HepG2 (cell line): ENCODE data around the gene EBF3.

Experiments
- CHD4 ChIP-seq: fragments of 200-600 bp; sonication (generic); IDR thresholded peaks from 2 replicates; pipeline ENCODE4 v1.7.0; 2017; ENCODE audit warnings: mild to moderate bottlenecking, low read length, borderline replicate concordance
- EZH2 ChIP-seq: conservative IDR thresholded peaks from 2 replicates; pipeline ENCODE4 v1.6.1; 2012; ENCODE audit warnings: mild to moderate bottlenecking, low read depth, low read length, moderate library complexity
- JUND ChIP-seq: sonication (generic); formaldehyde crosslinking; IDR thresholded peaks from 2 replicates; pipeline ENCODE4 v1.8.0; 2022; ENCODE audit warnings: mild to moderate bottlenecking, missing genetic modification reagents
- MAX ChIP-seq: IDR thresholded peaks from 2 replicates; pipeline ENCODE4 v1.6.1; 2012; ENCODE audit warnings: inconsistent platforms
- TERF1 ChIP-seq: sonication (generic); formaldehyde crosslinking; IDR thresholded peaks from 2 replicates; pipeline ENCODE4 v1.8.0; 2022; ENCODE audit warnings: mild to moderate bottlenecking, missing genetic modification reagents, moderate library complexity
- YY1 ChIP-seq: IDR thresholded peaks from 2 replicates; pipeline ENCODE4 v1.6.1; 2011; ENCODE audit warnings: low read length, low read depth, moderate library complexity, mild to moderate bottlenecking; ENCODE audit not compliant: insufficient read depth, insufficient replicate concordance
- ZNF274 ChIP-seq: sonication (generic); formaldehyde crosslinking; IDR thresholded peaks from 2 replicates; pipeline ENCODE4 v1.5.1; 2020; ENCODE audit warnings: mild to moderate bottlenecking, missing genetic modification reagents

GRCh38 chr10:129915526-129916378, 48.3 kb downstream of the EBF3 start:
- TF ChIP-seq CHD4 (no peak), YY1 (no peak), TERF1 (no peak), JUND (CRISPR knock-in tag) (no peak), MAX (no peak), EZH2 (no peak), ZNF274 (no peak)
